WTC11 (cell line): Measurements from ENCODE around the gene ALOX15B.

Source experiments
- FOXK1 ChIP-seq: sonication (generic); formaldehyde crosslinking; IDR thresholded peaks from 2 replicates; pipeline ENCODE4 v1.8.0; 2022; ENCODE audit warnings: mild to moderate bottlenecking, moderate library complexity, missing genetic modification reagents
- MYBL2 ChIP-seq: sonication (generic); formaldehyde crosslinking; IDR thresholded peaks from 2 replicates; pipeline ENCODE4 v1.8.1; 2023; ENCODE audit warnings: mild to moderate bottlenecking, moderate library complexity, missing genetic modification reagents
- NFYB ChIP-seq: sonication (generic); formaldehyde crosslinking; conservative IDR thresholded peaks from 2 replicates; pipeline ENCODE4 v1.8.0; 2022; ENCODE audit warnings: low read depth, missing genetic modification reagents
- ZNF121 ChIP-seq: sonication (generic); formaldehyde crosslinking; IDR thresholded peaks from 2 replicates; pipeline ENCODE4 v1.8.0; 2023; ENCODE audit warnings: missing genetic modification reagents
- ZNF317 ChIP-seq: sonication (generic); formaldehyde crosslinking; IDR thresholded peaks from 2 replicates; pipeline ENCODE4 v1.8.1; 2023; ENCODE audit warnings: low read depth, mild to moderate bottlenecking, moderate library complexity, missing genetic modification reagents, borderline replicate concordance
- ZNF416 ChIP-seq: fragments of 250-450 bp; sonication (Bioruptor Pico); IDR thresholded peaks from 2 replicates; pipeline ENCODE4 v1.9.0; 2021; ENCODE audit warnings: mild to moderate bottlenecking, inconsistent platforms
- TF ChIP-seq, protein P1 (sequence below): fragments of 200-600 bp; IDR thresholded peaks from 2 replicates; pipeline ENCODE4 v1.8.0; 2022; ENCODE audit warnings: antibody characterized with exemption

DNA sequence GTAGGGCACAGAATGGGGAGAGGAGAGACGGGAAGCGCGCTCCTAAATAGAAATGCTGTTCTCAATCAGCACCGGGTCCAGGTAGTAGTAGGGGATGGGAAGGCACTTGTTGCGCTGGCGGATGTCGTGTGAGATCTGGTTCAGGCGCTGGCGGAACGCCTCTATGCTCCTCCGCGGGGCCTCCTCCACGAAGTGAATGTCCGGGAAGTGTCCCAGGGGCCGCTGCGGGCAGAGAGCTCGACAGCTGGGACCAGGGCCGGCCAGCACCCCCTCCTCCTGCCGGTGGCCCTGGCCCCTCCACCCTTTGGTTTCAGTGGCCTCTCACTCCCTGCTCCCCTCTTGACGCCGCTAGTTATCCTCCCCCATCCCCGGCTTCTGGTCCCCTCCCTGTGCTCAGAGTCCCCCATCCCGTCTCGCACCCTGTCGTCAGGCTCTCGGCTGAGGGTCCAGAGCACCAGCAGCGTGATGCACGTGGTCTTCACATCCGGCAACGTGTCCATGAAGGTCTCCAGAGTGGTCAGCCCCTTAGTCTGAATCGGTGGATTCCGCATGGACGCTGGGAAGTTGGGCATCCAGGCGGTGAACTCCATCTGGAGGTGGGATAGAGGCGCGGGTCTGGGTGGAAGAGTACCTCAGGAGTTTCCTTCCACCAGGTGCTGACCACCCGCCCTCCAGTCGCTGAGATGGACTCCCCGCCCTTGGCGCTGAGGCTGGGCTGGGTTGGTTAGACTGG lies 34.0 kb downstream of the ALOX15B start:
- TF ChIP-seq ZNF416 (no peak), MYBL2 (no peak), ZNF317 (CRISPR knock-in tag) (no peak), FOXK1 (CRISPR knock-in tag) (no peak), ZNF121 (CRISPR knock-in tag) (no peak), NFYB (CRISPR knock-in tag) (no peak)
- TF ChIP-seq, protein P1, sequence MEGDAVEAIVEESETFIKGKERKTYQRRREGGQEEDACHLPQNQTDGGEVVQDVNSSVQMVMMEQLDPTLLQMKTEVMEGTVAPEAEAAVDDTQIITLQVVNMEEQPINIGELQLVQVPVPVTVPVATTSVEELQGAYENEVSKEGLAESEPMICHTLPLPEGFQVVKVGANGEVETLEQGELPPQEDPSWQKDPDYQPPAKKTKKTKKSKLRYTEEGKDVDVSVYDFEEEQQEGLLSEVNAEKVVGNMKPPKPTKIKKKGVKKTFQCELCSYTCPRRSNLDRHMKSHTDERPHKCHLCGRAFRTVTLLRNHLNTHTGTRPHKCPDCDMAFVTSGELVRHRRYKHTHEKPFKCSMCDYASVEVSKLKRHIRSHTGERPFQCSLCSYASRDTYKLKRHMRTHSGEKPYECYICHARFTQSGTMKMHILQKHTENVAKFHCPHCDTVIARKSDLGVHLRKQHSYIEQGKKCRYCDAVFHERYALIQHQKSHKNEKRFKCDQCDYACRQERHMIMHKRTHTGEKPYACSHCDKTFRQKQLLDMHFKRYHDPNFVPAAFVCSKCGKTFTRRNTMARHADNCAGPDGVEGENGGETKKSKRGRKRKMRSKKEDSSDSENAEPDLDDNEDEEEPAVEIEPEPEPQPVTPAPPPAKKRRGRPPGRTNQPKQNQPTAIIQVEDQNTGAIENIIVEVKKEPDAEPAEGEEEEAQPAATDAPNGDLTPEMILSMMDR, result no peak
